GM18519 (cell line): ENCODE results near the gene DEPDC1B.
"Not testable (repeated sequence)": the region's sequence is repeated elsewhere in the genome, so short reads cannot be mapped to it uniquely, and the experiment has no call there.

Source experiments
- ATAC-seq: cut with Tn5 transposase; IDR thresholded peaks from one replicate; pipeline ENCODE4 v1.9.1; 2021; ENCODE audit warnings: mild to moderate bottlenecking, moderate library complexity; ENCODE audit not compliant: unreplicated experiment, low FRiP score

The DEPDC1B gene

GRCh38 chr5:60699609-60700415 is at the start of gene DEPDC1B:
DEPDC1B (minus strand) TSS chr5:60700166; CDS start chr5:60700093, 73 bp downstream.
- ATAC-seq, result peak; percentile 88

DNA sequence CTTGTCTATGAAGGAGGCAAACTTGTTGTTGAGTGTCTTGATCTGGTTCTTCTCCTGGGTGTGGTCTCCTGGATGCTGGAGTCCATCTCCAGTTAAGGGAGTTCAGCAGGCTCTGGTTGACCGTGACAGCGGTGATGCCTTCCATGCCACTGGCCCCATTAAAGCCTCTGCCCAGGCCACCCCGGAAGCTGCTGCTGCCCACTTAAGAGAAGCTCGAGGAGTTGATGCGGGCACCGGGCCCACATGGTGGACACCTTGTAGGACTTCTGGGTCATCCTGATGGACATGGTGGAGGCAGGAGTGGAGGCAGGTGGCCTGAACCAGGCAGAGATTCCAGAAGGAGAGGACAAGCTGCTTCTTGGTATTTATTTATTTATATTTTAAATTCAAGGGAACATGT is 44.7 kb upstream of the DEPDC1B start:
- ATAC-seq, result no peak

GRCh38 chr5:60743511-60744314 is 43.7 kb upstream of the DEPDC1B start:
- no peak for ATAC-seq

- ATAC-seq, result no peak
Observed at GRCh38 chr5:60740322-60740721, 40.4 kb upstream of the DEPDC1B start.

DNA sequence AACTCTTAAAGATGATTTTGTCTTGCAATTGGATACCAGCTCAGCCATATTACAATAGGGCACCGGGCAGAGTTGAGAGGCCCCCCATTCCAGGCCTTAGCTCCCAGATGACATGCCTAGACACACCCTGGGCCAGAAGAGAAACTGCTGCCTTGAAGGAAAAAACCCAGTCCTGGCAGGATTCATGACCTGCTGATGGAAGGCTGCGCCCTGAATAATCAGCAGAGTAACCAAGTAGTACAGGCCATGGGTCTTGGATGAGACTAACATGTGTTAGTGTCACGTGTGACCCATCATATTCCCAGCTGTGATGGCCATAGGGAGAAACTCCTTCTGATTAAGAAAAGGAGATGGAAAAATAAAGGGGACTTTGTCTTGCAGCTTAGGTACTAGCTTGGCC is 39.0 kb upstream of the DEPDC1B start:
- ATAC-seq, result no peak

GRCh38 chr5:60738461-60738860 is 38.5 kb upstream of the DEPDC1B start:
- no peak for ATAC-seq

- not testable (repeated sequence) for ATAC-seq
Observed at GRCh38 chr5:60730858-60731257, 30.9 kb upstream of the DEPDC1B start.

DNA sequence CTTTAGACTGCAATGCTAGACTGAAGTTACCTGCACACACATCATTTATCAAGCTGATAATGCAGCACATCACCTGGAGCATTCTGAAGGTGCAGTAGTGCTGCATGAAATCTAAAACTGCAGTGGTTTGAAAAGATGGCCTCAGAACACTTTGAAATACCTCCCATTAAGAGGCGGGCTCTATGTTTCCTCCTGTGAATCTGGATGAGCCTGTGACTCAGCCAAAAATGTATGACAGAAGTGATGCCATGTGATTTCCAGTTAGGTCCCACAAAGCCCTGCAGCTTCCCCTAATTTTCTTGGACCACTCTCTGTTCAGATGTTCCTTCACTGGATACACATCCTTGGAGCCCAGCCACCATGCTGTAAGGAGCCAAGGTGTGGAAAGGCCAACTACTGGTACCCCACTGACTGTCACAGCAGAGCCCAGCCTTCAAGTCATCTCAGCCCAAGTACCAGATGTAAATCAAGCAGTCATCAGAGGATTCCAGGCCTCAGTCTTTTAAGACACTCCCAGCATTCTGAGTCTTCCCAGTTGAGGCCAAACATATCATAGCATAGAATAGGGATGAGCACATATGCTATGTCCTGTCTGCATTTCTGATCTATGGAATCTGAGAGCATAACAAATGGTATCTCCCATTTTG is 27.2 kb upstream of the DEPDC1B start:
- ATAC-seq, result no peak

DNA sequence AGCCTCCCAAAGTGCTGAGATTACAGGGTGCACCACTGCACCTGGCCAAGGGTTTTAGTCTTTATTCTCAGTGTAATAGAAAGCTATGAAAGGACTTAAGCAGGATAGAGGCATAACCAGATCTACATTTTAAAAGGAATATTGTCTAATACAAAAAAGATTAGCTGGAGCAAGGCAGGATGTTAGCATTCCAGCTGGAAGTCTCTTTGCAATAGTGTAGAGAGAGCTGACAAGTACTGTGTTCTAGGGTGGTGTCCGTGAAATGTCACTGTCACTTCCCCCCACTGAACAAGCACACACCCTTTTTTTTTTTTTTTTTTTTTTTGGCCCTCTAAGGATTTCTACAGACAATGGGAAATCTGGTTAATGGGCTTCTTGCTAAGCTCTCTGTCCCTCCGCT is 24.2 kb upstream of the DEPDC1B start:
- no peak for ATAC-seq

- ATAC-seq, result no peak
Observed at GRCh38 chr5:60722416-60722815, 22.4 kb upstream of the DEPDC1B start.

DNA sequence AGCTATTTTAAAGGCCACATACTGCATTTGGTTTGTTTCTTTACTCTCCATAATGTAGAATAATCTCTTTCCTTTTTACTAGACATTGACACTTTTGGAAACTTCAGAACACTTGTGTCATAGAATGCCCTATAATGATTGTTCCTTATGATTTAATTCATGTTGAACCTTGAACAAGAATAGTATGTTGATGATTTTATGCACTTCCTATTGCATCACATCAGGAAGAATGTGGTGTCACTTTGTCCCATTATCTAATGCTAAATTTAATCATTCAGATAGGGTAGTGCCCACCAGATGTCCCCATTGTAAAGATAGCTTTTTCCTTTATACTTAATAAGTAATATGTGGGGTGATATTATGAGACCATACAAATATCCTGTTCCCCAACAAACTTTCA is 19.4 kb upstream of the DEPDC1B start:
- no peak for ATAC-seq

DNA sequence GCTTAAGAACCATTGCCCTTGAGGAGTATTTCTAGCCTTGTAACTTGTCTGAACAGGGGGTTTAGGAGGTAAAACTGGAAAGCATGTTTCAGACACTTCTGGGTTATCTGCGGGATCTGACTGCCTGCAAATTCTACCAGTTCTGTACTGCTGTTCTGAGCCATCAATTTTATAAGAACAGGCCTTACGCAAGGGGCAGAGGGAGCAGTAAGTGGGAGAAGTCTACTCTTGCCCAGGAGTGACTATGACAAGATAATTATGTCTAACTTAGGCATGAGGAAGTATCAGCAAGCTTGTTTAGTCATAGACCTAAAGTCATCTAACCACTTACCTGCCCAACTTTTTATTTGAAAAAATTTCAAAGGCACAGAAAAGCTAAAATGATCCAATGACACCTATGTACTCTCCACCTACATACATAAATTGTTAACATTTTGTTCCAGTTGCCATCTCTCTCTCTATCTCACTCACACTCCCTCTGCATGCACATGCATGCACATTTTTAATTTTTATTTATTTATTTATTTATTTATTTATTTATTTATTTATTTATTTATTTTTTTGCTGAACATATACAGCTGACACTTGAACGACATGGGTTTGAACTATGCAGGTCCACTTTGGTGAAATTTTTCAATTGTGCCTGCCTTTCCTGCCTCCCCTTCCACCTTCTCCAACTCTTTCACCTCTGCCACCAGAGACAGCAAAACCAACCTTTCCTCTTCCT is 18.4 kb upstream of the DEPDC1B start:
- ATAC-seq, result no peak

- ATAC-seq, result not testable (repeated sequence)
Observed at GRCh38 chr5:60715201-60715928, 15.4 kb upstream of the DEPDC1B start.

- no peak for ATAC-seq
Observed at GRCh38 chr5:60712950-60713349, 13.0 kb upstream of the DEPDC1B start.

DNA sequence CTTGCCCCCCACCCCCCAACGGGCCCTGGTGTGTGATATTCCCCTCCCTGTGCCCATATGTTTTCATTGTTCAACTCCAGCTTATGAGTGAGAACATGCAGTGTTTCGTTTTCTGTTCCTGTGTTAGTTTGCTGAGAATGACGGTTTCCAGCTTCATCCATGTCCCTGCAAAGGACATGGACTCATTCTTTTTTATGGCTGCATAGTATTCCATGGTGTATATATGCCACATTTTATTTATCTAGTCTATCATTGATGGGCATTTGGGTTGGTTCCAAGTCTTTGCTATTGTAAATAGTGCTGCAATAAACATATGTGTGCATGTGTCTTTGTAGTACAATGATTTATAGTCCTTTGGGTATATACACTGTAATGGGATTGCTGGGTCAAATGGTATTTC is 11.9 kb upstream of the DEPDC1B start:
- ATAC-seq, result not testable (repeated sequence)

DNA sequence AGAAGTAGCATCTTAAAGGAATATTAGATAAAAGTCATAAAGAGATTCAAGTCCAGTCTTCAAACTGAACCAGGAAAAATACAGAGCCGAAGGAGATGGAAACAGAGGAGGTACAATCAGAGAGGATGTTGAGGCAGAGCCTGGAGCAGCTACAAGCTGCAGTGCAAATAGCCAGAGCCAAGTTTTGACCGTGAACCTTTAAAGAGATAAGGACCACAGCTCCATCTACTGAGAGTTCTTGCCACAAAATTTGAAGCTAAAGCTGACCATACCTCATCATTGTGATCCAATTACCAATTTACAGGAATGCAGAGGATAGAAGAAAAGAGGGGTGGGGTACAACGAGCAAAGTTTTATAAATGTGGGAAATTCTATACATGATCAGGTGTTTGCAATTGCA is 10.4 kb upstream of the DEPDC1B start:
- ATAC-seq, result no peak

- ATAC-seq, result no peak
Observed at GRCh38 chr5:60705144-60705543, 5.2 kb upstream of the DEPDC1B start.

- ATAC-seq, result no peak
Observed at GRCh38 chr5:60703944-60704343, 4.0 kb upstream of the DEPDC1B start.

DNA sequence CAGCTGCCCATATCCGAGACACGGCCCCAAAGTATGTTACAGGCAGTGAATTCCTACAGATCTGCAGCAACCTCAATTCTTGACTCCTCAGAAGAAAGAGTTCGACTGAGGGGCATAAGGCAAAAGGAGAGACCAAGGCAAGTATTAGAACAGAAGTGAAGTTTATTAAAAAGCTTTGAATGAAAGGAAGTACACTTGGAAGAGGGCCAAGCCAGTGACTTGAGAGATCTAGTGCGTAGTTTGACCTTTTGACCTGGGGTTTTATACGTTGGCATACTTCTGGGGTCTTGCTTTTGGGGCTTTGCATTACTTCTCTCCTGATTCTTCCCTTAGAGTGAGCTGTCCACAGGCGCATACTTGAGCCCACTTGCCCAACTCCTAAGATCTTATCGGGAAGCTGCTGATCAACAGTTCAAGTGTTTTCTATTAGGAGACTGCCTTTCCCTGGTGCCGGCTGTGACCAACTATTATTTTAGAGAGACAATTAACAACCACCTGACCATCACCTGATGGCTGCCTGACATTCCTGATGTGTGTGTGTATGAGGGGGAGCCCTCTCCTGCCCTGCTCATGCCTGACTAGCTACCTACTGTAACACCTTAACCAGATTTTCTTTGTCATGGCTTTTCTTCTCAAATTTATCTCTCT is 1.5 kb upstream of the DEPDC1B start:
- ATAC-seq, result no peak

- ATAC-seq, result peak; percentile 14
Observed at GRCh38 chr5:60700416-60700757, 421 bp upstream of the DEPDC1B start.
